Activated naive CD8-positive, alpha-beta T cell treated with anti-CD3 and anti-CD28 coated beads, Interleukin-2, amount 50 U/mL, for 24 hours (primary cell): ENCODE data around the gene AMOTL2.

Source experiments
- ATAC-seq: fragments of 150-1000 bp; cut with Tn5 transposase; one replicate; pipeline ENCODE4 v1.10.0; 2021
- DNase-seq: peaks from one replicate; pipeline ENCODE4 v3.0.0; 2021
- H3K27ac Mint-ChIP-seq: one replicate; pipeline ENCODE4 v1.8.0; 2021; ENCODE audit warnings: mild to moderate bottlenecking, mixed read lengths
- H3K27me3 Mint-ChIP-seq: one replicate; pipeline ENCODE4 v1.8.0; 2021; ENCODE audit warnings: mixed read lengths
- H3K36me3 Mint-ChIP-seq: one replicate; pipeline ENCODE4 v1.8.0; 2021; ENCODE audit warnings: low read depth, mixed read lengths
- H3K4me1 Mint-ChIP-seq: one replicate; pipeline ENCODE4 v1.8.0; 2021; ENCODE audit warnings: mixed read lengths
- H3K4me3 Mint-ChIP-seq: one replicate; pipeline ENCODE4 v1.8.0; 2021; ENCODE audit warnings: mild to moderate bottlenecking, moderate library complexity, mixed read lengths
- H3K9me3 Mint-ChIP-seq: one replicate; pipeline ENCODE4 v1.8.0; 2021; ENCODE audit warnings: mixed read lengths

Gene AMOTL2

DNA sequence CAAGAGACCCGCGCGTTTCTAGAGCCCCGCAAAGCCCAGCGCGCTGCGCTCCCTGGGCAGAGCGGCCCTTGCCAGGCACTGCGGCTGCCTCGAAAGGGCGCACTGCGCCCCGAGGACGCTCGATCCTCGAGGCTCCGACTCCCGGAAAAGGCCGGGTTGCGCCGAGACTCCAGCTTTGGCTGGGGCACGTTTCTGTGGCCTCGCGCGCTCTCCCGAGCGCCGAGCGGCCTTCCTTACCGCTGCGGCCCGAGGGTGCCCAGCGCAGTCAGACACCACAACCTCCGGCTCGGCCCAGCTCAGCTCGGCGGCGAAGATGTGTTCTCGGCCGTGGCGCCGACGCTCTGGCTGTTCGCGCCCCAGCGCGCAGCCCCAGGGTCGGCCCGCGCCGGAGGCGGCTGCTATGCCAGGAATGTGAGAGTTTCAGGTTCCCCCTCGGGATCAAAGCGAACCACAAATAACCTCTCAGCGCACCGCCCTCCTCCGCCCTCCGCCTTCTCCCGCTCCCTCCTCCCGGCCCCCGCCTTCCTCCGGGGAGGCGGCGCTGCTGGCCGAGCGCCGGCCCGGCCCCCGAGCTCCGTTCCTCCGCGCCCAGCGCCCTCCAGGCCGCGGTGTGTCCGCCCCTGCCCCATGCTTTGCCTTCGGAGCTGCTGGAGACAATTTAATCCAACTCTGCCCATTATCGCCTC is at the start of gene AMOTL2:
Gene AMOTL2 (minus strand): TSS at position 343 of the 686 bp plus-strand sequence. CDS start 3,014 bp downstream, outside the sequence.
- ATAC-seq (peak; percentile 57), DNase-seq (peak; percentile 22)
- H3K27me3 Mint-ChIP-seq = peaks cover 45% of the 10 kb centered on the region
- H3K9me3 Mint-ChIP-seq = no peaks in the 10 kb centered on the region
- no peaks in the 10 kb centered on the region for H3K36me3 Mint-ChIP-seq
- H3K4me1 Mint-ChIP-seq = peaks cover 12% of the 10 kb centered on the region
- no peak within 1 kb of the TSS for H3K27ac Mint-ChIP-seq
- H3K4me3 Mint-ChIP-seq = peak within 1 kb of the TSS; percentile 68

- Mint-ChIP-seq H3K27me3 (no peaks in the 10 kb centered on the region), H3K4me3 (no peak overlapping the region), H3K36me3 (no peaks in the 10 kb centered on the region), H3K9me3 (no peaks in the 10 kb centered on the region), H3K4me1 (no peaks in the 10 kb centered on the region), H3K27ac (no peak overlapping the region)
- ATAC-seq (no peak), DNase-seq (no peak)
Measured at GRCh38 chr3:134423153-134423552, 48.9 kb upstream of the AMOTL2 start.

- DNase-seq (no peak), ATAC-seq (no peak)
- Mint-ChIP-seq H3K9me3 (no peaks in the 10 kb centered on the region), H3K27me3 (no peaks in the 10 kb centered on the region), H3K4me3 (no peak overlapping the region), H3K27ac (no peak overlapping the region), H3K4me1 (no peaks in the 10 kb centered on the region), H3K36me3 (no peaks in the 10 kb centered on the region)
Measured at GRCh38 chr3:134419960-134420321, 45.7 kb upstream of the AMOTL2 start.

- Mint-ChIP-seq H3K27ac (no peak overlapping the region), H3K4me3 (no peak overlapping the region), H3K4me1 (no peaks in the 10 kb centered on the region), H3K9me3 (no peaks in the 10 kb centered on the region), H3K27me3 (peaks cover 1% of the 10 kb centered on the region), H3K36me3 (no peaks in the 10 kb centered on the region)
- DNase-seq (no peak), ATAC-seq (no peak)
Measured at GRCh38 chr3:134419214-134419959, 45.1 kb upstream of the AMOTL2 start.

DNA sequence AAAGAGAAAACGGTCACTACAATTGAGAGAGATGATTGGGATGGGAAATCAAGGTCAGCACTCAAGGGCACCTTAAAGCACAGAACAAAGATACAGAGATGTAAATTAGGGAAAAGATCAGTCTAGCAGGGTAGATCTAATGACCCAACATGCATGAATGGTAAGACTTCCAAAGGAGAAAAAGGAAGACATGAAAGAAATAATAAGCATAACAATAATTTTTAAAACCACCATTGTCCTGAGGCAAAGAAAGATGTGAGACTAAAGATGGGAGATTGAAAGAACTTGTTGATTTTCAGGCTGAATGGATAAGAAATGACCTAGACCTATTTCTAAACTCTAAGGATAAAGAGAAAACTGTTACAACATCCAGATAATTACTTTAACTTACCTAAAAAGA is 34.8 kb upstream of the AMOTL2 start:
- H3K9me3 Mint-ChIP-seq = no peaks in the 10 kb centered on the region
- no peak overlapping the region for H3K27ac Mint-ChIP-seq
- ATAC-seq = no peak
- no peaks in the 10 kb centered on the region for H3K36me3 Mint-ChIP-seq
- no peak for DNase-seq
- H3K27me3 Mint-ChIP-seq = peaks cover 65% of the 10 kb centered on the region
- H3K4me3 Mint-ChIP-seq = no peak overlapping the region
- no peaks in the 10 kb centered on the region for H3K4me1 Mint-ChIP-seq

DNA sequence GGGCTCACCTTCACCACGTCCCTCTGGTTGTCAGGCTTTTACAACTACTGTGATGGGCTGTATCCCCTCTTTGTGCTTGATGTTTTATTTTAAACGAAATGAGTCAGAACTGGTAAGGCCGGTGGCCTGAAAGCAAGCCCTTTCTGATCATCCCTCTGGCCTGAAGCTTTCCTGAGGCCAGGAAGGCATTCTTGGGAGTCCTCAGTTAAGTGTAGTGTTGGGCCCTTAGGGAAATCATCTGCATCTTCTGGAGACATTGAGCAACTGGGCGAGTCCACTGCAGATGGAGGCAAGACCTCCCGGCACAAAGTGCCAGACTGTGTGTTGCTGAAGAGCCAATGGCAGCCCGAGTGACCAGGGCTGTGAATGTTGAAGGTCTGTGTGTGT is 33.0 kb upstream of the AMOTL2 start:
- H3K4me3 Mint-ChIP-seq = no peak overlapping the region
- peaks cover 5% of the 10 kb centered on the region for H3K9me3 Mint-ChIP-seq
- no peaks in the 10 kb centered on the region for H3K4me1 Mint-ChIP-seq
- no peak for ATAC-seq
- H3K36me3 Mint-ChIP-seq = no peaks in the 10 kb centered on the region
- no peak overlapping the region for H3K27ac Mint-ChIP-seq
- H3K27me3 Mint-ChIP-seq = peaks cover 69% of the 10 kb centered on the region
- DNase-seq = no peak

- ATAC-seq (no peak), DNase-seq (no peak)
- no peak overlapping the region for H3K4me3 Mint-ChIP-seq
- peaks cover 68% of the 10 kb centered on the region for H3K27me3 Mint-ChIP-seq
- no peaks in the 10 kb centered on the region for H3K36me3 Mint-ChIP-seq
- H3K27ac Mint-ChIP-seq = no peak overlapping the region
- no peaks in the 10 kb centered on the region for H3K4me1 Mint-ChIP-seq
- peaks cover 6% of the 10 kb centered on the region for H3K9me3 Mint-ChIP-seq
Measured at GRCh38 chr3:134406331-134407238, 32.3 kb upstream of the AMOTL2 start.

GRCh38 chr3:134404366-134404885 is 30.2 kb upstream of the AMOTL2 start:
- Mint-ChIP-seq H3K4me3 (no peak overlapping the region), H3K36me3 (no peaks in the 10 kb centered on the region), H3K27ac (no peak overlapping the region), H3K27me3 (peaks cover 63% of the 10 kb centered on the region), H3K4me1 (no peaks in the 10 kb centered on the region), H3K9me3 (peaks cover 9% of the 10 kb centered on the region)
- DNase-seq (no peak), ATAC-seq (no peak)

DNA sequence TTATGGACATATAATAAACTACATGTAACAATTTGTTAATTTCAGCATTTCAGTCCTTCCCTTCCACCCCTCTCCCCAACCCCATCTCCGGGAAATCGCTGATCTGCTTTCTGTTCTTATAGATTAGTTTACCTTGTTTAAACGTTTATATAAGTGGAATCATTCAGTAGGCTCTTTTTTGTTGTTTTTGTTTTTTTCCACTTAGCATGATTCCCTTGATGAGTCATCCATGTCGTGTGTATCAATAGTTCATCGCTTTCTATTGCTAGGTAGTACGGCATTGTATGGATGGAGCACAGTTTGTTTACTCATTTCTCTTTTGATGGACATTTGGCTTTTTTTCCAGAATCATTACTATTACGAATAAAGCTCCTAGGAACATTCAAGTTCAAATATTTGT is 23.5 kb upstream of the AMOTL2 start:
- peaks cover 47% of the 10 kb centered on the region for H3K27me3 Mint-ChIP-seq
- no peak overlapping the region for H3K4me3 Mint-ChIP-seq
- no peaks in the 10 kb centered on the region for H3K4me1 Mint-ChIP-seq
- no peak overlapping the region for H3K27ac Mint-ChIP-seq
- ATAC-seq (no peak), DNase-seq (no peak)
- H3K9me3 Mint-ChIP-seq = peaks cover 8% of the 10 kb centered on the region
- no peaks in the 10 kb centered on the region for H3K36me3 Mint-ChIP-seq

DNA sequence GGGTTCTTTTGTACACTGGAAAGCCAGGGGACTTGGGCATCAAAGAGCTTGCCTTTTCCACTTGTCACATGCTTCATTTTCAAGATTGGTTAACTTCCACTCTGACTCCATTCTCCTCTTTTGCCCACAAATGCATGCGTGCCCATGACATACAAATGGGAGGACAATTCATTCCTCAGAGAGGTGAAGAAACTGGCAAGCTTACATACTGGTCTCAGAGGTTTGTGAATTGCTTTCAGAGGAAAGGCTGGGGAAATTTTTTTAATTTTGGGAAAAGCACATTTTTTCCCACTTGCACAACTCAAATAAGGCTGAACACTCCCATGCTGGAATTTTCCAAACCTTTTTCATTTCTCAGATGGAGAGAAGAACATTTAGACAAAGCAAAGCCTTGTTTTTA is 20.9 kb upstream of the AMOTL2 start:
- no peaks in the 10 kb centered on the region for H3K4me1 Mint-ChIP-seq
- peaks cover 44% of the 10 kb centered on the region for H3K27me3 Mint-ChIP-seq
- no peaks in the 10 kb centered on the region for H3K36me3 Mint-ChIP-seq
- H3K27ac Mint-ChIP-seq = no peak overlapping the region
- DNase-seq (no peak), ATAC-seq (no peak)
- H3K9me3 Mint-ChIP-seq = no peaks in the 10 kb centered on the region
- H3K4me3 Mint-ChIP-seq = no peak overlapping the region

- peaks cover 47% of the 10 kb centered on the region for H3K27me3 Mint-ChIP-seq
- DNase-seq (no peak), ATAC-seq (no peak)
- no peak overlapping the region for H3K27ac Mint-ChIP-seq
- no peaks in the 10 kb centered on the region for H3K36me3 Mint-ChIP-seq
- no peak overlapping the region for H3K4me3 Mint-ChIP-seq
- no peaks in the 10 kb centered on the region for H3K4me1 Mint-ChIP-seq
- no peaks in the 10 kb centered on the region for H3K9me3 Mint-ChIP-seq
Measured at GRCh38 chr3:134394380-134394779, 20.1 kb upstream of the AMOTL2 start.

GRCh38 chr3:134393074-134393473 is 18.8 kb upstream of the AMOTL2 start:
- no peak overlapping the region for H3K27ac Mint-ChIP-seq
- H3K36me3 Mint-ChIP-seq = no peaks in the 10 kb centered on the region
- peaks cover 49% of the 10 kb centered on the region for H3K27me3 Mint-ChIP-seq
- DNase-seq (no peak), ATAC-seq (no peak)
- no peak overlapping the region for H3K4me3 Mint-ChIP-seq
- no peaks in the 10 kb centered on the region for H3K4me1 Mint-ChIP-seq
- no peaks in the 10 kb centered on the region for H3K9me3 Mint-ChIP-seq

DNA sequence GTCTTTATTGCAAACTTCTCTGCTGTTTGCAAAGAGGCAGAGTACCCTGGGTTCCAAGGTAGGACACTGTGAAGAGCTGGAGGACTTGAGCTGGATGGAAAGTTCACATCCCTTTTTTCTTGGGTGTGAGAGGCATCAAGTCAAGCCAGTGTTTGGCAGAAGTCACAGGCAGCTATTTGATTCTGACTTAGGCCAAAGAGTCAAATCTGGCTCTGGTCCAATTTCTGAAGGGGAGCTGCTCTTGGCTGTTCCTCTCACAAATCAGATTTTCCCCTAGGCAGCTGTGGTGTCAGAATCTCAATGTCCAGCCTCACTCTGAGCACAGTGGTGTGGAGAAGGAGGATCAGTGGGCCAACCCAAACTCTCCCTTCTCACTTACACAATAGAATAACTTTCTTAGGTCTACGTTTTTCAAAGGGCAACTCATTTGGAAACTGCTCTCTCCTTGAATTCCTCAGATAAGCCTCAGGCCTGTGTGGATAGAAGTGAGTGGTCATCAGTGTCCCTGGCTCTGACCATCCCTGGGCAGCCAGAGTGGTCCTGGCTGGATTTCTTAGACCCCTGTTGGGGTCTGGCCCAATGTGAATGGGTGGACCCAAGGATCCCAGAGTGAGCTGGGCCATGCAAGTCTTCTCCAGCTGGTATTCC is 18.2 kb upstream of the AMOTL2 start:
- DNase-seq (no peak), ATAC-seq (no peak)
- H3K27me3 Mint-ChIP-seq = peaks cover 45% of the 10 kb centered on the region
- H3K36me3 Mint-ChIP-seq = no peaks in the 10 kb centered on the region
- H3K27ac Mint-ChIP-seq = no peak overlapping the region
- H3K4me1 Mint-ChIP-seq = no peaks in the 10 kb centered on the region
- no peak overlapping the region for H3K4me3 Mint-ChIP-seq
- no peaks in the 10 kb centered on the region for H3K9me3 Mint-ChIP-seq

DNA sequence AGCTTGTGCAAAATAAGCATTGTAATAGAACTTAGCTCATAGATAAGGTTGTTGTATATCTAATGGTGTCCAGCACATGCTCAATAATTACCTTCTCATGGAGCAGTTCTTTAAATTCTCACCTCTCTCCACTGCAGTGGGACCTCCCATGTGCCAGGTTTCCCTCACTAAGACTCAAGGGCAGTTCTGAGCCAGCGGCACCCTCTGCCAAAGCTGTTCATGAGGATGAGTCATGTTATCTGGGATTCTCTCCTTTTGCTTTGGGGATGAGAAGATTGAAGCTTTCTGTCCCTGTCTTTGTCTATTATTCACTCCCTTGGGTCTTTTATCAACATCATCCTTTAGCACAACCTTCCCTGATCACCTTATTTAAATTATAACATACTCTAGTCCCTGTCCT is 15.6 kb upstream of the AMOTL2 start:
- ATAC-seq (no peak), DNase-seq (no peak)
- Mint-ChIP-seq H3K4me3 (no peak overlapping the region), H3K36me3 (no peaks in the 10 kb centered on the region), H3K9me3 (no peaks in the 10 kb centered on the region), H3K27ac (no peak overlapping the region), H3K27me3 (peaks cover 36% of the 10 kb centered on the region), H3K4me1 (no peaks in the 10 kb centered on the region)
